Measurements from ENCODE around the gene PGBD2. TPM values are rescaled to one million over a fixed set of nuclear protein-coding genes. Genes with fewer than 3 reads are reported as not detected.
"Not testable (repeated sequence)": the region's sequence is repeated elsewhere in the genome, so short reads cannot be mapped to it uniquely, and the experiment has no call there.

Gene PGBD2
- polyA plus RNA-seq, 10 donors = 3.9 to 6.7 (median 5.2) TPM

DNA sequence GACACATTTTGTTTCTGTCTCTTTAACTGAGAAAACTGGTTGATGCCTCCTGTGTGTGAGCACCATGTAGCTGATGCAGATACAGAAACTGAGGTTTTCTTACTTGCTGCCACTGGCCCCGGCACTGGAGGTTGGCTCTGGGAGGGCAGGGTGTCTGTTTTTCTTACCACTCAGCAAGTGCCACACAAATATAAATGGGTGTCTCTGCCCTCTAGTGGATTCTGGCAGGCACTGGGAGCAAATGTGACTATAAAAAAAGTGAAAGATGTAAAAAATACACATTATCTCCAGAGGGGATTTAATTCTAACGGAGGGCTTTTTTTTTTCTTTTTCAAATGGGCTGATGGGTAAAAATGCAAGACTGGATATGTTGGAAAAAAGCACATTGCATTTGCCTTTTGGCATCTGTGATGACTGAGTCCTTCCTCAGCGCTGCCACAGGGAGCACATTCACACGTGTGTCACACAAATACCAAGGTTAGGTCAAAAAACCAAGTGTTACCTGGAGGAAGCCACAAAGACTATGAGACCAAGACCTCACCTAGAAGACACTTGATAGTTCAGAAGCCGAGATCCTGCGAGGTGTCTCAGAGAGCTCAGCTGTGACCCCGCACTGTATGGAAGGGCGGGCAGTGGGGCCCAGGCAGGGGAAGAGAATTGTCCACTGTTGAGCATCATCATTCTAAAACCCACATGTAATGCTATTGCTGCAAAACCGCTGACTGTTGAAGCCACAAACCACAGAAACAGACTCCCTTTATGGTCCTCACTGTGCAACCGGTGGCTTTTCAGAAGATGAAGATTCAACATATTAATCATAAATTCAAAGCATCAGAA lies 18.9 kb downstream of the PGBD2 start:
- peak in 2 of 3 donors; percentile 7 to 34 for DNase-seq

DNA sequence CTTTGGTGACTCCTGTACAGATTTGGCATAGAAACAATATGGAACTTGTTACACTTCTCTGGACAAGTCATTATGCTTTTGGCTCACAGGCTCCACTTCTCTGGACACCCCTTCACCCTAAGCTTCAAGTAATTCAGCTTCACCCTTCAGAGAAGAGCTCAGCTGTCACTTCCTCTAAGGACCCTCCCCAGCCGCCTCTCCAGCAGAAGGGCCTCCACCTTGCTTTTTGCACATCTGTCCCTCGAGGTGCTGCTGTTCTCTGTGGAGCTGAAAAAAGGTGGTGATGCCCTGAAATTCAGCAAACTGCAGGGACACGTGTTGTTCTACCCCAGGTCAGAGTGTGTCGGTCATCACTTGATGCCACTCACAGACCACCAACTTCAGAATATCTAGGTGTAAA lies 19.8 kb downstream of the PGBD2 start:
- not testable (repeated sequence) for DNase-seq

- DNase-seq = peak in 1 of 3 donors; percentile 41
Measured at GRCh38 chr1:248926401-248927182, 20.6 kb downstream of the PGBD2 start.

GRCh38 chr1:248927283-248927682 lies 21.2 kb downstream of the PGBD2 start:
- not testable (repeated sequence) for DNase-seq

DNA sequence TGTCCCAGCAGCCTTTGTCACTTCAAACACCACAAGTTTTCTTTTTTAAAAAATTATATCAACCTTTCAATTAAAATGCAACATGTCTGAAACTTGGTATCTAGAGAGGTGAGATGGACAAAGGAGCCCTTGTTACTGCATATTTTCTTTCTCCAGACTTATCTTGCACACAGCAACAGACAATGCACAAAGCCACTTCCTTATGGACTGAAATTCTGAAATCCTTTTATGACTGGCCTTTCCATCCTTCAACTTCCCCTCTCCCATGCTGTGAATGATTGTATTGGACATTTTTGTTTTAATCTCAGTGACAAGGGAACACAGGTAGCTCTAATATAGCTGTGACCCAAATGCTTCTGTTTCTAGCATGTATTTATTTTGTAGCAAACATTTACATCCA lies 22.1 kb downstream of the PGBD2 start:
- DNase-seq = not testable (repeated sequence)

DNA sequence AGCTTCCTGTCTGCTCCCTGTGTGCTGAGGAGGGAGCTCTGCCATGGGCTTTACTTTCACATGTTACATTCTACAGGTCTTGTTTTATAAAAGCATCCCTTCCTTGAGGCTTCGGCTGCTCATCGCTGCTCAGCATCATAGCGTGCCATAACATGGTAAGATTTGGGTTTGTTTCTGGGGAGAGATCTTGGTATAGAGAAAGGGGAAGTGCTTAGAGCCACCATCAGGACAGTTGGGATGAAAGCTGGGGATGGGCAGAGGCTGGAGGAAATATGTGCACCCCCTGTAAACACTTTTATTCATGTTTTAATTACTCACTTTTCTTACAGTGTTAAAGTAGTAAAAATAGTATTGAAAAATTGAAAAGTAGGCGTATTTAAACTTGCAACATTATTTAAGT lies 24.0 kb downstream of the PGBD2 start:
- DNase-seq = not testable (repeated sequence)

- DNase-seq = not testable (repeated sequence)
Measured at GRCh38 chr1:248938173-248938809, 32.3 kb downstream of the PGBD2 start.

DNA sequence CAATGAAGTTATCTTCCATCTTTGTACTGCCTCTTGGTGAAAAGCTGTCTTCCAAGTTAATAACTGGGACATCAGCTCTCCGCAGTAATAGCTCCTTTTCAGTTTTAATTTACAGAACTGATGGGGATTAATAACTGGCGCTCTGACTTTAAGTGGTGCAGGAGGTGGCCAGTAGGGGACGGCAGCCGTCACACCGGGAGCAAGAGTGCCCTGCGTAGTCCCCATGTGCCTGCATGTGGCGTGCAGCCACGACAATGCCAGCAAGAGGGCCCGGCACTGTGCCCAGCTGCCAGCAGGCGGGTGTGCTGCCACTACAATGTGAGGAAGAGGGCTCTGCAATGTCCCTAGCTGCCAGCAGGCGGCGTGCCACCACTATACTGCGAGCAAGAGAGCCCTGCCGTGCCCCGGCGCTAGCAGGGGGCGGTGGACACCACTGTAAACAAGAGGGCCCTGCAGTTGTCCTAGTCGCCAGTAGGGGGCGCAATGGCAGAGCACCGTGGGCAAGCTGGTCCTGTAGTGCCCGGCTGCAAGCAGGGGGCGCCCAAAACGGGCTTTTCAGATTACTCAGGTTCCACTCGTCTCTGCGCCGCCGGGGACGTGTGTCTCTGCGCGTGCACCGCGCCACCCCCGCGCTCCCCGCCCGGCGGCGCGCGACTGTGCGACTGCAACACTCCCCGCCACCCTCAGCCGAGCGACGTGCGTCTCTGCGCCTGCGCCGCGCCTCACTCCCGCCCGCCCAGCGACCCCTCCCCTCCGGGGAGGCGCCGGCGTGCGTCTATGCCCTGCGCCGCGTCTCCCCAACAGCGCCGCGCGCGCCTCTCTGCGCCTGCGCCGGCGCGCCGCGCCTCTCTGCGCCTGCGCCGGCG lies 38.3 kb downstream of the PGBD2 start:
- DNase-seq = not testable (repeated sequence)

GRCh38 chr1:248945000-248945423 lies 39.0 kb downstream of the PGBD2 start:
- not testable (repeated sequence) for DNase-seq

- DNase-seq = peak; percentile 21 to 59 (median 24)
Measured at GRCh38 chr1:248945453-248945852, 39.4 kb downstream of the PGBD2 start.

GRCh38 chr1:248945856-248946416 lies 39.9 kb downstream of the PGBD2 start:
- peak in 1 of 3 donors; percentile 40 for DNase-seq

Other genes starting within 250 kb of the PGBD2 start
- gene OR14I1, start 203.5 kb upstream of the PGBD2 start, polyA plus RNA-seq (ENCODE audit: insufficient read length in 10 of 10) = not detected
- not detected for gene LYPD8, start 150.5 kb upstream of the PGBD2 start, polyA plus RNA-seq (ENCODE audit: insufficient read length in 10 of 10)
- gene SH3BP5L, start 80.3 kb upstream of the PGBD2 start, polyA plus RNA-seq (ENCODE audit: insufficient read length in 10 of 10) = 10 to 100 TPM; 15.3 to 20.7 (median 18.4) TPM
- gene ZNF672, start 68.0 kb upstream of the PGBD2 start, polyA plus RNA-seq (ENCODE audit: insufficient read length in 10 of 10) = 10 to 100 TPM; 14.7 to 18.2 (median 16.4) TPM
- gene ZNF692, start 47.1 kb upstream of the PGBD2 start, polyA plus RNA-seq (ENCODE audit: insufficient read length in 10 of 10) = 10 to 100 TPM; 19.1 to 47.5 (median 26.0) TPM

Measured in muscle of back (tissue), 11 donors.